LNCAP (cell line): ENCODE results near the gene PABPC1L.

Source experiments
- CTCF ChIP-seq: fragments of 450-650 bp; IDR thresholded peaks from 2 replicates; pipeline ENCODE4 v1.5.1; 2017; ENCODE audit warnings: mild to moderate bottlenecking

PABPC1L gene

GRCh38 chr20:44941120-44941691, 31.3 kb downstream of the PABPC1L start:
- no peak for TF ChIP-seq CTCF

GRCh38 chr20:44942264-44942973, 32.6 kb downstream of the PABPC1L start:
- no peak for TF ChIP-seq CTCF

GRCh38 chr20:44943828-44944227, 34.0 kb downstream of the PABPC1L start:
- no peak for TF ChIP-seq CTCF

- TF ChIP-seq CTCF, result no peak
These were observed 35.4 kb downstream of the PABPC1L start for GRCh38 chr20:44945261-44945660.

GRCh38 chr20:44946271-44946852, 36.5 kb downstream of the PABPC1L start:
- no peak for TF ChIP-seq CTCF

- no peak for TF ChIP-seq CTCF
These were observed 38.2 kb downstream of the PABPC1L start for GRCh38 chr20:44948107-44948506.

- TF ChIP-seq CTCF, result no peak
These were observed 38.7 kb downstream of the PABPC1L start for GRCh38 chr20:44948513-44948912.
